Endodermal cell (in vitro differentiated cells): ENCODE data around the gene PRSS1. TPM values are rescaled to one million over a fixed set of nuclear protein-coding genes. Genes with fewer than 3 reads are reported as not detected.

Source experiments
- DNase-seq: peaks from one replicate; pipeline ENCODE4 v3.0.0-alpha.2; 2017
- H3K27ac ChIP-seq: 2 replicates; pipeline ENCODE4 v1.5.1; 2013; ENCODE audit warnings: mild to moderate bottlenecking, low read depth, low read length, moderate library complexity
- H3K27me3 ChIP-seq: 2 replicates; pipeline ENCODE4 v1.6.1; 2013; ENCODE audit warnings: mild to moderate bottlenecking, low read length, moderate library complexity; ENCODE audit not compliant: insufficient read depth, control insufficient read depth, poor library complexity, severe bottlenecking
- H3K36me3 ChIP-seq: 2 replicates; pipeline ENCODE4 v1.7.0; 2013; ENCODE audit warnings: mild to moderate bottlenecking, low read length, moderate library complexity; ENCODE audit not compliant: control insufficient read depth, insufficient read depth
- H3K4me1 ChIP-seq: one replicate; pipeline ENCODE4 v1.7.0; 2013; ENCODE audit warnings: low read length; ENCODE audit not compliant: control insufficient read depth, insufficient read depth
- H3K4me3 ChIP-seq: 2 replicates; pipeline ENCODE4 v1.5.1; 2013; ENCODE audit warnings: mild to moderate bottlenecking, low read length, moderate library complexity
- H3K9ac ChIP-seq: 2 replicates; pipeline ENCODE4 v1.6.1; 2013; ENCODE audit warnings: mild to moderate bottlenecking, low read length, moderate library complexity; ENCODE audit not compliant: poor library complexity, severe bottlenecking; ENCODE audit errors: extremely low read depth
- H3K9me3 ChIP-seq: 2 replicates; pipeline ENCODE4 v1.6.1; 2013; ENCODE audit warnings: mild to moderate bottlenecking, low read length, moderate library complexity; ENCODE audit not compliant: control insufficient read depth
- H3K27ac Mint-ChIP-seq: 2 replicates; pipeline ENCODE4 v1.8.0; 2020; ENCODE audit warnings: mixed read lengths
- H3K27me3 Mint-ChIP-seq: 2 replicates; pipeline ENCODE4 v1.8.0; 2021; ENCODE audit warnings: mild to moderate bottlenecking, mixed read lengths; ENCODE audit not compliant: insufficient read depth
- H3K36me3 Mint-ChIP-seq: 2 replicates; pipeline ENCODE4 v1.8.0; 2020; ENCODE audit warnings: low read depth, mixed read lengths
- H3K4me1 Mint-ChIP-seq: 2 replicates; pipeline ENCODE4 v1.8.0; 2020; ENCODE audit warnings: mixed read lengths
- H3K4me3 Mint-ChIP-seq: 2 replicates; pipeline ENCODE4 v1.8.0; 2020; ENCODE audit warnings: mild to moderate bottlenecking, moderate library complexity, mixed read lengths
- H3K9me3 Mint-ChIP-seq: 2 replicates; pipeline ENCODE4 v1.8.0; 2020; ENCODE audit warnings: mild to moderate bottlenecking, mixed read lengths
- CTCF ChIP-seq: fragments of 200-600 bp; sonication (generic); conservative IDR thresholded peaks from 2 replicates; pipeline ENCODE4 v1.5.0; 2021; ENCODE audit warnings: antibody characterized with exemption, mild to moderate bottlenecking
- WGBS, 2 experiments: methylation state at CpG; one replicate each; pipeline versions ENCODE4 v1.1.5 to v1.1.7; 2013; ENCODE audit warnings: missing lambda C conversion rate in 2 of 2, mixed read lengths in 1 of 2; ENCODE audit not compliant: insufficient coverage in 1 of 2, insufficient read length in 1 of 2; 5-methylcytosine and 5-hydroxymethylcytosine counted together
- total RNA-seq, 2 donors: library from RNA; stranded (reverse); fragmentation: NEBNext Ultra II Directional in 1 of 2; extraction: Animal tissue kit (Norgen Biotek cat#: 25700) in 1 of 2; gene quantifications; 2 replicates in 1 of 2; 3 replicates in 1 of 2; pipeline ENCODE4 v1.2.1, GENCODE V29; 2021

The PRSS1 gene
- total RNA-seq, 2 donors from 2014 or later, result 4.4 to 8.8 TPM

- no peak for DNase-seq
- Mint-ChIP-seq H3K9me3 (no peaks in the 10 kb centered on the region), H3K27me3 (peaks cover 38% of the 10 kb centered on the region), H3K4me1 (peaks cover 2% of the 10 kb centered on the region), H3K36me3 (no peaks in the 10 kb centered on the region), H3K4me3 (no peak overlapping the region), H3K27ac (no peak overlapping the region)
- Histone ChIP-seq H3K27me3 (peaks cover 3% of the 10 kb centered on the region), H3K4me1 (no peaks in the 10 kb centered on the region), H3K4me3 (no peak overlapping the region), H3K36me3 (no peaks in the 10 kb centered on the region), H3K27ac (no peak overlapping the region), H3K9ac (no peak overlapping the region), H3K9me3 (no peaks in the 10 kb centered on the region)
- 98% methylated on average over 6 of the region's 6 CpGs; no CpG with 5 or more reads in 1 of the 2 experiments for WGBS, 2 experiments
- no peak for TF ChIP-seq CTCF
Measured at GRCh38 chr7:142787783-142788182, 38.5 kb downstream of the PRSS1 start.

GRCh38 chr7:142788303-142789289, 39.3 kb downstream of the PRSS1 start:
- H3K27me3 Mint-ChIP-seq, result peaks cover 46% of the 10 kb centered on the region
- DNase-seq, result no peak
- H3K9me3 ChIP-seq, result no peaks in the 10 kb centered on the region
- H3K27ac Mint-ChIP-seq, result no peak overlapping the region
- H3K4me3 ChIP-seq, result no peak overlapping the region
- H3K27me3 ChIP-seq, result peaks cover 11% of the 10 kb centered on the region
- no peaks in the 10 kb centered on the region for H3K9me3 Mint-ChIP-seq
- H3K9ac ChIP-seq, result no peak overlapping the region
- H3K36me3 Mint-ChIP-seq, result no peaks in the 10 kb centered on the region
- no peak overlapping the region for H3K4me3 Mint-ChIP-seq
- no peak overlapping the region for H3K27ac ChIP-seq
- no peaks in the 10 kb centered on the region for H3K36me3 ChIP-seq
- no peaks in the 10 kb centered on the region for H3K4me1 Mint-ChIP-seq
- H3K4me1 ChIP-seq, result no peaks in the 10 kb centered on the region
- WGBS, 2 experiments, result 89 to 90% methylated on average over 9 to 10 of the region's 10 CpGs
- TF ChIP-seq CTCF, result no peak

GRCh38 chr7:142789441-142789840, 40.2 kb downstream of the PRSS1 start:
- Histone ChIP-seq H3K27me3 (peaks cover 18% of the 10 kb centered on the region), H3K9ac (no peak overlapping the region), H3K36me3 (no peaks in the 10 kb centered on the region), H3K27ac (no peak overlapping the region), H3K4me1 (no peaks in the 10 kb centered on the region), H3K4me3 (no peak overlapping the region), H3K9me3 (no peaks in the 10 kb centered on the region)
- TF ChIP-seq CTCF, result no peak
- 80 to 91% methylated on average over 1 to 2 of the region's 2 CpGs for WGBS, 2 experiments
- H3K27me3 Mint-ChIP-seq, result peaks cover 55% of the 10 kb centered on the region
- no peak for DNase-seq
- no peaks in the 10 kb centered on the region for H3K36me3 Mint-ChIP-seq
- H3K4me3 Mint-ChIP-seq, result no peak overlapping the region
- no peaks in the 10 kb centered on the region for H3K4me1 Mint-ChIP-seq
- H3K27ac Mint-ChIP-seq, result no peak overlapping the region
- no peaks in the 10 kb centered on the region for H3K9me3 Mint-ChIP-seq
